Measurements from ENCODE around the gene TNFAIP8L2.
A peak's percentile ranks its signal among the peaks of the same experiment; 100 is the strongest.
"Not testable (repeated sequence)": the region's sequence is repeated elsewhere in the genome, so short reads cannot be mapped to it uniquely, and the experiment has no call there.

Gene TNFAIP8L2

GRCh38 chr1:151146412-151147131 lies 9.9 kb upstream of the TNFAIP8L2 start, which contains the start of gene SEMA6C:
TSS of gene SEMA6C (minus strand) at chr1:151146631. CDS start at chr1:151142621, 4,010 bp downstream.
- peak; percentile 77 to 79 for DNase-seq

- DNase-seq = no peak
These were observed 9.3 kb upstream of the TNFAIP8L2 start for GRCh38 chr1:151147132-151147503.

- no peak for DNase-seq
These were observed 8.8 kb upstream of the TNFAIP8L2 start for GRCh38 chr1:151147665-151148064.

- DNase-seq = peak in 1 of 2 experiments; percentile 27
These were observed 650 bp downstream of the TNFAIP8L2 start for GRCh38 chr1:151157067-151157531.

GRCh38 chr1:151158326-151158725 lies 1.9 kb downstream of the TNFAIP8L2 start:
- peak; percentile 44 for DNase-seq

GRCh38 chr1:151158751-151159251 lies 2.4 kb downstream of the TNFAIP8L2 start:
- DNase-seq = no peak

GRCh38 chr1:151159373-151159772 lies 2.9 kb downstream of the TNFAIP8L2 start:
- DNase-seq = no peak

- DNase-seq = no peak
These were observed 8.4 kb downstream of the TNFAIP8L2 start for GRCh38 chr1:151164732-151165280.

GRCh38 chr1:151165281-151165737 lies 8.9 kb downstream of the TNFAIP8L2 start:
- DNase-seq = no peak

GRCh38 chr1:151165738-151166504 lies 9.5 kb downstream of the TNFAIP8L2 start, which contains the start of the genes LYSMD1 and SCNM1:
TSS of gene LYSMD1 (minus strand) at chr1:151165902. CDS start at chr1:151165258, 644 bp downstream.
TSS of gene SCNM1 (plus strand) at chr1:151166144. CDS start at chr1:151166153, 9 bp downstream.
- peak; percentile 93 to 95 for DNase-seq

GRCh38 chr1:151166505-151166956 lies 10.1 kb downstream of the TNFAIP8L2 start:
- no peak for DNase-seq

GRCh38 chr1:151167116-151167515 lies 10.7 kb downstream of the TNFAIP8L2 start:
- DNase-seq = no peak

- no peak for DNase-seq
These were observed 14.7 kb downstream of the TNFAIP8L2 start for GRCh38 chr1:151171190-151171589.

- DNase-seq = no peak
These were observed 18.7 kb downstream of the TNFAIP8L2 start for GRCh38 chr1:151175041-151175741.

GRCh38 chr1:151175863-151176262 lies 19.4 kb downstream of the TNFAIP8L2 start, which contains the start of gene TMOD4:
TSS of gene TMOD4 (minus strand) at chr1:151175981. CDS start at chr1:151174875, 1,106 bp downstream.
- DNase-seq = no peak

GRCh38 chr1:151176514-151177045 lies 20.1 kb downstream of the TNFAIP8L2 start:
- no peak for DNase-seq

- DNase-seq = no peak
These were observed 27.8 kb downstream of the TNFAIP8L2 start for GRCh38 chr1:151184211-151184610.

GRCh38 chr1:151187205-151187604 lies 30.8 kb downstream of the TNFAIP8L2 start:
- DNase-seq = no peak

GRCh38 chr1:151188667-151189066 lies 32.2 kb downstream of the TNFAIP8L2 start:
- DNase-seq = not testable (repeated sequence)

GRCh38 chr1:151189637-151190445 lies 33.4 kb downstream of the TNFAIP8L2 start, which contains the start of gene VPS72:
TSS of gene VPS72 (minus strand) at chr1:151190197. CDS start at chr1:151190121, 76 bp downstream.
- DNase-seq = peak; percentile 79 to 82

- no peak for DNase-seq
These were observed 35.6 kb downstream of the TNFAIP8L2 start for GRCh38 chr1:151192047-151192446.
